Right atrium auricular region (tissue), 2 donors: ENCODE results near the gene NSMCE4A. TPM values are rescaled to one million over a fixed set of nuclear protein-coding genes. Genes with fewer than 3 reads are reported as not detected.

ENCODE experiments used
- DNase-seq: peaks from one replicate; pipeline ENCODE4 v3.0.0-alpha.2; 2019; ENCODE audit warnings: low spot score
- H3K27ac ChIP-seq, 2 donors: fragments of 200-600 bp; sonication (generic); 1 replicate in 1 of 2; 2 replicates in 1 of 2; pipeline ENCODE4 v1.5.1; 2016 to 2019
- H3K27me3 ChIP-seq, 2 donors: fragments of 200-600 bp; sonication (generic); one replicate each; pipeline versions ENCODE4 v1.5.1 to v1.6.0; 2017 to 2019
- H3K36me3 ChIP-seq: fragments of 200-600 bp; sonication (generic); one replicate; pipeline ENCODE4 v1.5.1; 2016
- H3K4me1 ChIP-seq, 2 donors: fragments of 200-600 bp; sonication (generic); one replicate each; pipeline versions ENCODE4 v1.5.1 to v1.6.0; 2017 to 2019
- H3K4me3 ChIP-seq, 2 donors: fragments of 200-600 bp; sonication (generic); 1 replicate in 1 of 2; 2 replicates in 1 of 2; pipeline ENCODE4 v1.5.1; 2017 to 2019; ENCODE audit warnings: mild to moderate bottlenecking in 1 of 2, moderate library complexity in 1 of 2
- H3K9me3 ChIP-seq, 2 donors: fragments of 200-600 bp; sonication (generic); one replicate each; pipeline ENCODE4 v1.5.1; 2019
- CTCF ChIP-seq, 2 donors: fragments of 200-600 bp; sonication (generic); IDR thresholded peaks; one replicate each; pipeline ENCODE4 v1.5.1; 2019; ENCODE audit warnings: antibody characterized with exemption in 2 of 2
- total RNA-seq, 2 donors: library from RNA; depleted of rRNA; stranded (reverse); fragments of >200 nt; gene quantifications; one replicate each; pipeline ENCODE4 v1.1.0, GENCODE V29; 2016

The NSMCE4A gene
- total RNA-seq, 2 donors from 2014 or later = 34.2 to 34.9 TPM

- H3K27me3 ChIP-seq = no peaks in the 10 kb centered on the region
- peaks cover 0 to 37% of the 10 kb centered on the region in 2 donors for H3K4me1 ChIP-seq
- H3K36me3 ChIP-seq = no peaks in the 10 kb centered on the region
- H3K4me3 ChIP-seq = no peak overlapping the region
- no peak for TF ChIP-seq CTCF (IDR thresholded peaks at IDR 0.05)
- no peaks in the 10 kb centered on the region for H3K9me3 ChIP-seq
- peak overlapping the region; percentile 72 to 90 for H3K27ac ChIP-seq
- DNase-seq = no peak
Observed at GRCh38 chr10:122012731-122013130, 37.7 kb upstream of the NSMCE4A start.

GRCh38 chr10:122010405-122011050 is 35.5 kb upstream of the NSMCE4A start:
- no peaks in the 10 kb centered on the region for H3K27me3 ChIP-seq
- H3K9me3 ChIP-seq = no peaks in the 10 kb centered on the region
- H3K4me3 ChIP-seq = no peak overlapping the region
- TF ChIP-seq CTCF (IDR thresholded peaks at IDR 0.05) = no peak
- no peak for DNase-seq
- H3K36me3 ChIP-seq = no peaks in the 10 kb centered on the region
- H3K4me1 ChIP-seq = peaks cover 0 to 37% of the 10 kb centered on the region in 2 donors
- H3K27ac ChIP-seq = peak overlapping the region; percentile 72 to 90

- no peak for TF ChIP-seq CTCF (IDR thresholded peaks at IDR 0.05)
- no peak overlapping the region for H3K4me3 ChIP-seq
Observed at GRCh38 chr10:122007415-122007814, 32.4 kb upstream of the NSMCE4A start.

GRCh38 chr10:122001698-122002097 is 26.7 kb upstream of the NSMCE4A start:
- H3K4me3 ChIP-seq = no peak overlapping the region
- no peak for DNase-seq
- peaks cover 0 to 9% of the 10 kb centered on the region in 2 donors for H3K4me1 ChIP-seq
- peaks cover 0 to 11% of the 10 kb centered on the region in 2 donors for H3K9me3 ChIP-seq
- peaks cover 16% of the 10 kb centered on the region for H3K36me3 ChIP-seq
- no peaks in the 10 kb centered on the region for H3K27me3 ChIP-seq
- peak overlapping the region in 1 of 2 donors; percentile 92 for H3K27ac ChIP-seq
- no peak for TF ChIP-seq CTCF (IDR thresholded peaks at IDR 0.05)

More at GRCh38 chr10:122007415-122007814, 32.4 kb upstream of the NSMCE4A start:
- peaks cover 6% of the 10 kb centered on the region for H3K36me3 ChIP-seq
- H3K9me3 ChIP-seq = peaks cover 0 to under 1% of the 10 kb centered on the region in 2 donors
- H3K27me3 ChIP-seq = no peaks in the 10 kb centered on the region
- peak overlapping the region; percentile 19 to 90 for H3K27ac ChIP-seq
- peaks cover 0 to 24% of the 10 kb centered on the region in 2 donors for H3K4me1 ChIP-seq
- no peak for DNase-seq

- TF ChIP-seq CTCF (IDR thresholded peaks at IDR 0.05) = no peak
- peak overlapping the region; percentile 88 to 92 for H3K27ac ChIP-seq
- H3K4me1 ChIP-seq = peaks cover 0 to 11% of the 10 kb centered on the region in 2 donors
Observed at GRCh38 chr10:121999301-121999700, 24.3 kb upstream of the NSMCE4A start.

More at GRCh38 chr10:121999301-121999700, 24.3 kb upstream of the NSMCE4A start:
- H3K9me3 ChIP-seq = peaks cover 0 to 11% of the 10 kb centered on the region in 2 donors
- no peaks in the 10 kb centered on the region for H3K27me3 ChIP-seq
- DNase-seq = no peak
- H3K36me3 ChIP-seq = peaks cover 16% of the 10 kb centered on the region
- no peak overlapping the region for H3K4me3 ChIP-seq
